GM18873 (cell line): ENCODE data around the gene DNAJA3.

Experiments used
- ATAC-seq: cut with Tn5 transposase; IDR thresholded peaks from one replicate; pipeline ENCODE4 v1.9.1; 2021; ENCODE audit warnings: mild to moderate bottlenecking, moderate library complexity, moderate number of reproducible peaks; ENCODE audit not compliant: unreplicated experiment, low FRiP score

The DNAJA3 gene

DNA sequence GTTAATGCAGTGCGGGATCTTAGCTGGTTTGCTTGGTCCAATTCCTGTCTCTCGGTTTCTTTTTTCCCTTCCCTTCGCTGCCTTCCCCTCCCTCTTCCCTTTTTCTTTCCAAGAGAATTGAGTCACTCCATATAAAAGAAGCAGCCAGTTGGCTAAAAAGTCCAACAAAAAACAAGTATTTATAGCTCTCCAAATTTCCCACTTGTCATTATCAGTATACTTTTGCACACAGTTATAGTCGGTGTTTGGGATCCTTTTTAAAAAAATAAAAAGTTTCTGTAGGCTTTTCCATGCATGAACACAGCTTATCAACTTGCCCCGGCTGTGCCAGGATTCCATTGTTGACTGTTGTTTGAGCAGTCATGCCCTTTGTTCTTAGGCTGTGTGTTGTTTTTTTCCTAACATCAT, 75.4 kb downstream of the DNAJA3 start:
- no peak for ATAC-seq

DNA sequence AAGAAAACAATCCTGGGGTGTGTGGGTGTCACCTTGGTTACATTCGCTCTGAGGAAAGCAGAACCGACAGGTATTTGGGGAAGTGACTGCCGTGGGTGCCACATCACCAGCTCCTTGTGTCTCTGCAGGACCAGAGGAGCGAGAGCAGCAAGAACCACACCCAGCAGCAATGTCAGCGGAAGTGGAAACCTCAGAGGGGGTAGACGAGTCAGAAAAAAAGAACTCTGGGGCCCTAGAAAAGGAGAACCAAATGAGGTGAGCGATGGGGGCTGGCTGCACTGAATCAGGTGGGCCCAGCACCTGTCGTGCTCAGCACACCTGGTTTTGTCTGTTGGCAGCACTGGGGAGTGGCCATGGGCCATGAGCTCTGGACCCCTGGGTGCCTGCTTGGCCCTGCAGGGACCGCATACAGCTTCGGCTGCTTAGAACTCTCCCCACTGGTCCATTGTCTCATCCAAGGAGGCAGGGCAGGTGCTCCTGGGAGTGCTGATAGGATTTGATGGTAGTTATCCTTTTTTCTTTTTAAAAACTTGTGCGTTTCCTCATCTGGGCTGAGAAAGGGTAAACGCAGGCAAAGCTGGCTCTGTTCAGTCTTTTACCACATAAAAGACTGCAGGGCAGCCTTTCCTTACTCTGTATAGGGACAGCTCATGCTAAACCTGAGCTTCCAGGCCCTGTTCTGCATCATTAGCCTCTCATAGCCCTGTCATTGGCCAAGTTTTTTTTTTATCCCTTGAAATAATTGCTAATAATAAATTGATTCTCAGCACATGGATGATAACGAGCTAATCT, 79.9 kb downstream of the DNAJA3 start:
- no peak for ATAC-seq
